Inflammatory macrophage (primary cell): ENCODE data around the gene MRRF.
A peak's percentile ranks its signal among the peaks of the same experiment; 100 is the strongest.
"Not testable (repeated sequence)": the region's sequence is repeated elsewhere in the genome, so short reads cannot be mapped to it uniquely, and the experiment has no call there.

Source experiments
- DNase-seq, 2 donors: peaks; one replicate each; pipeline ENCODE4 v3.0.0-alpha.2; 2020 to 2022

The MRRF gene

DNA sequence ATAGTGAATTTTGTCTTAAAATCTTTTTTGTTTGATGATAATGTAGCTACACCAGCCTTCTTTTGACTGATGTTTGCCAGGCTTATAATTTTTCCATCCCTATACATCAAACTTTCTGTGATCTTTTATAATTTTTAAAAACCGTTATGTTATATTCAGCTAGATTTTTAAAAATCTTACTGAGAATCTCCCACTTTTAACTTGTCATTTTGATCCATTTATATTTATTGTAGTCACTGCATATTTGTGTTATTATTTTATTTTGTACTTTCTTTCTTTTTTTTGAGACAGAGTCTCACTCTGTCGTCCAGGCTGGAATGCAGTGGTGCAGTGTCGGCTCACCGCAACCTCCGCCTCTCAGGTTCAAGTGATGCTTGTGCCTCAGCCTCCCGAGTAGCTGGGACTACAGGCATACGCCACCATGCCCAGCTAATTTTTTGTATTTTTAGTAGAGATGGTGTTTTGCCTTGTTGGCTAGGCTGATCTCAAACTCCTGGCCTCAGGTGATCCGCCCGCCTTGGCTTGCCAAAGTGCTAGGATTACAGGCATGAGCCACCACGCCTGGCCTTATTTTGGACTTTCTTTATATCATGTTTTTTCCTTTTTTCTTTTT, 12.7 kb downstream of the MRRF start:
- DNase-seq = no peak

DNA sequence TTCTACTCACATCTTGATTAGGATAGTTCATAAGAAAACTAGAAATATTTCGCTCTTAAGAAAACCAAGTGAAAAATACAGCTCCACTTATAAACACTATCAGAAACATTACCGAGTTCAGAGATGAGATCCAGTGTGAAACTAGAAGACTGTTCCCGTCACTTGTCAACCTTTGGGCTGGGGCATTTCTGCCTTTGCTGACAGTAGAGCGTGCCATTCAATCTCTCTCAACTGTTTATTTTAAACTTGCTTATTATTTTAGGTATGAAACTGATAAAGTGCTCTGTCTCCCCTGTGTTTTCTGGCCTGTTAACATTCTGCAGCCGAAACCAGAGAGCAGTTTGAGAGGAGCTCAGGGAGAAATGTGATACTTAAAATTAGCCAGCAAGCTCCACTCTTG, 16.7 kb downstream of the MRRF start:
- DNase-seq = no peak

DNA sequence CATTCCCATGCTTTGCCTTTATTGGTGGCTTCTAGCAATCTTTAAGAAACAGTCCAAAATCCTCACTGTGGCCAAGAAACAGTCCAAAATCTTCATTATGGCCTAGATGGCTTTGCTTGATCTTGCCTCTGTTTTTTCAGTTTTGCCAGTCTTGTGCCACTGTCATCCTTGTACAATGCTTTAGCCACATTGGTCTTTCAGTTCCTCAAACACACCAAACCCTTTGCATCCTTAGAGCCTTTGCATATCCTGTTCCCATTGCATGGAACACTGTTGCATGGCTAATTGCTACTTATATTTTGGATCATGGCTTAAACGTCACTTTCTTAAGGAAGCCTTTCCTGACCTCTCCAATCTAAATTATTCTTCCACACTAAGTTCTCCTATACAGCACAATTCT, 22.1 kb downstream of the MRRF start:
- DNase-seq = peak; percentile 17 to 30

DNA sequence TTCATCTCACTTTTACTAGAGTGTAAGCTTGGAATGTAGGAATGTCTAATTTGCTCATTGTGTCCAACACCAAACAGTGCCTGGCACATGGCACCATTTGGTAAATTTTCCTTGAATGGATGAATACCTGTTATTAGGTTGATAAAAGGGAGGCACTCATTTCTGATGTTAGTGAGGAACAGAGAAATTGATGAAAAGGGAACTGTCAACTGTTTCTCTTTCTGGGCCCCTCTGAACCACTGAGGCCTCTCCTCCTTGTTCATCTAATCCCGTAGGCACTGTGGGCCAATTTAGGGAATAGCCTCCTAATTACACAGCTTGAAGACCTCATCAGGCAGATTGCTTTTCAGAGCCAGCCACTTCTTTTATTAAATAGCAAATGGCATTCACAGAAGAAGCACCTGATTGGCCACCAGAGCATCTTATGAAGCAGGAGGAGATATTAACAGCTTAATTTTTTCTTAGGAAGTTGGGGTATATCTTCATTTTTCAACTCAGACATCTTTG, 22.6 kb downstream of the MRRF start:
- DNase-seq = no peak

DNA sequence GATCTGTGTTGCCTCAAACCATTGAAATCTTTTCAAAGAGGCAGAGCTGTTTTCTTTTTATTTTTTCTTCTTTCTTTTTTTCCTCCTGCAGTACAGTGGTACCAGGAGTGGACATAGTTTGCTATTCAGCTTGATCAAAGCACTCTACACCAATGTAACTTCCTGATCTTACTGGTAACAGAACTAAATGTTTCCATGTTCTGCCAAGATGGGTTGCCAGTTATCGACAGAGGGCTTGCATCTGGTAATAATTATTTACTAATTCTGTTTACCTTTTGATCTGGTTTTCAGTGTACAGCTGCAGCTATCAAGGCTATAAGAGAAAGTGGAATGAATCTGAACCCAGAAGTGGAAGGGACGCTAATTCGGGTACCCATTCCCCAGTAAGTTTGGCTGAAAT, 26.8 kb downstream of the MRRF start:
- DNase-seq = no peak

DNA sequence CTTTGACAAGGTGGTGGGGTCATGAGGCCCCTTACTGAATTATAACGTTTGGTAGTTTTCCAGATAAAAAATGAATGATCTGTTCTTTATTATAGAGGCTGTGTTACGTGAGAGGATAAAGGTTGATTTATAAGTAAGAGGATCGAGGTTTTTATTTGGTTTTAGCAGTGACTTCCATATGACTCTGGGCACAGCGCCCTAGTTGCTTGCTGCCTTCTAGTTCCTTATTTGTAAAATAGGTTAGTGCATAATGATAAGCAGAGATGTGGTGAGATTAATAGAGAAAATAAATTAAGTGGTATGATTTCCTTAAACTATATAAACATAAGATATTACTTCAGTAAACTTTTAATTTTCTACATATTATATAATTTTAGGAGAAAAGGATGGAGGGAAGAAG, 29.8 kb downstream of the MRRF start:
- no peak for DNase-seq

DNA sequence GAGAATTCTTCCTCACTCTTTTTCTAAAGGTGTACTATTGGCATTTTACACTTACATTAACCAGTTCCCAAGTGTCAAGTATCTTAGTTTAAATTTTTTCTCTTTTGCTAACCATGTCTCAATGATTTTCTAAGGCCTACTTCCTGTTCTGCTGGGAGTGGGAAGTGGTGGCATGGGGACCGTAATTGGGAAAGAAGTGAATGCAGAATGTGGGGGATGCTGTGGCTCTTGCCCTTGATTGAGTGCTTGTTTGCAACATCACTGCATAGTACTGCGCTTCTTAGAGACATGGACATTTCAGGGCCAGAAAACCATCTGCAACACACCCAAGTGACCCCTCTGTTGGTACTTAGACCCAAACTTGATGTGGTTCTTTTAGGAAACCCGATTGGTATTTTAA, 32.8 kb downstream of the MRRF start:
- peak; percentile 90 to 93 for DNase-seq

DNA sequence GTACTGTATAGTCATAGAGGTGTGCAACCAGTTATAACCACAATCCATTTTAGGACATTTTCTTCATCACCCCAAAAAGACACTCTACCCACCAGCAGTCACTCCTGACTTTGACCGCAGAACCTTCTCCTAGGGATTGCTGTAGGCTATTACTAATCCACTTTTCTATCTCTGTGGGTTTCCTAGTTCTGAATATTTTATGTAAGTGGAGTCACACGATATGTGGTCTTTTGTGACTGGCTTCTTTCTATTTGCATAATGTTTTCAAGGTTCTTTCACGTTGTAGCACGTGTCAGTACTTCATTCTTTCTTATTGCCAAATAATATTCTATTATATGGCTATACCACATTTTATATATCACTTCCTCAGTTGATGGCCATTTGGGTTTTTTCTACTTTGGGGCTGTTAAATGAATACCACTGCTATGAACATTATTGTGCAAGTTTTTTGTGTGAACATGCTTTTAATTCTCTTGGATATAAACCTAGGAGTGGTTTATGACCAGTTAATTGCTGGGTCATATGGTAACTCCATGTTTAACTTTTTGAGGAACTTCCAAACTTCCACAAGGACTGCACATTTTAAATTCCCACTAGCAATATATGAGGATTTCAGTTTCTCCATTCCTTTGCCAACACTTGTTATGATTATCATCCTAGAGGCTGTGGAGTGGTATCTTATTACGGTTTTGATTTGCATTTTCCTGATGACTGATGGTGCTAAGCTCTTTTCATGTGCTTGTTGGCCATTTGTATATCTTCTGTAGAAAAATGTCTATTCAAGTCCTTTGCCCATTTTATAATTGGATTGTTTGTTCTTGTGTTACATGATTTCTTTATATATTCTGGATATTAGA, 37.8 kb downstream of the MRRF start:
- DNase-seq = no peak

DNA sequence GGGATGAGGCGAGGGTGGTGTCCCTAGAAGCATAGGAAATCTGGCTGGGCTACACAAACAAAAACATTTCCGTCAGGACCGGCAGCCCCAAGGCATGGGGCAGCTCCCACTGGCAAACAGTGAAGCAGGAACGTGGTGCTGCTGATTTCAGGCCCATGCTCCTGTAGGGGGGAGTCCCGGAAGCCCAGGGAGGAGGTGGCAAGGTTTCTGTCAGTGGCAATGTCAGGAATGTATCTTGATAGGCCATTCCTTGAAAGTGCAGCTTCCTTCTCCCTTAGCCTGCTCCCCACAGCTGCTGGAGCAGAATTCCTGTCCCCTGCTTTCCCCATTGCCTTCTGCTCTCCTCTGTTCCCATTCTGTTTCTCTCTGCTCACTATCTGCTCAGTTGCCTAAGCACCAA, 42.4 kb downstream of the MRRF start:
- DNase-seq = no peak

DNA sequence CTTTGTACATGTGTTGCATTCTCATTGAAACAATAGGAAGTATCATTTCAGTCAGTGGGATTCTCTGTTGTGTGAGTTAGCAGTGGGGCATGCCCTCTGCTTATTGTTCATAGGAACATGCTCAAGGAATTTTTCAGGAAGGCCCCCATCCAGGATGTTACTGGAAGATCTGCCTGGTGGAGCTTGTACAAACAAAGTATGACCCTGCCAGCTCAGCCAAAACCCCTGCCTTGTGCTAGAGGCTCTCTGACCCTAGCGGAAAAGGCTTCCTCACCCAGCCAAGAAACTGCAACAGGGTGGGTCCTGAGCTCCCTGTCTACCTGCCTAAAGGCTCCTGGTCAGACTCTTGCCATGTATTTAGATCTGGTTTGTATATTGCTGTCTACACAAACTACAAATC, 43.2 kb downstream of the MRRF start:
- DNase-seq = no peak

DNA sequence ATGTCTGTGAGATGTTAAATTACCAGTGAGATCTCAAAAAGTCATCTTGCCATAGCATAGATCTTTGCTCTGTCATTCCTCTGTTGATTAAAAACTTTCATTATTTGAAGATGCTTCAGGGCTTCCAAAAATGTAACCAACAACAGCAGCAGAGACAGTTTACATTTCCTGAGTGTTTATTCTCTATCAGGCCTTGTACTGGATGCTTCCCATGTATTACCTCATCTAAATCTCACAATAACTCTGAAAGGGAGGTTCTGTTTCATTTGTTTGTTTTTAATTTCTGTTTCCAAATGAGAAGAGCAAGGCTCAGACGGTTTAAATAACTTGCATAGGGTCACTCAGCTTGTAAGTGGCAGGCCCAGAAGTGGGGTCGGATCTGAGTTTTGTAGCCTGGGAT, 45.2 kb downstream of the MRRF start:
- no peak for DNase-seq

DNA sequence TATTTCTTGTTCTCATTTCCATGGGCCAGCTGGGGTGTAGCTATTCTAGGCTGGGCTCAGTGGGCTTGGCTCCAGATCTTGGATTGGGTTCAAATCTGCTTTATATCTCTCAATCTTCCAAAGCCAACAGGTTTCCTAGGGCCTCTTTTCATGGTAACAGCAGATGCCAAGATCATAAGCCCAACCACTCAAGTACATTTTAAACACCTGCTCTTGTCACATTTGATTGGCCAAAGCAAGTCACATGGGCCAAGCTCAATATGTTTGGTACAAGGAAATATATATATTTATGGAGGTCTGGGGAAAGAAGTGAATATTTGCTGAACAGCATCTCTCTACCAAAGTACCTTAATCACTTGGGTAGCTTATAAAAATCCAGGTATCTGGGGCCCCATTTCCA, 49.5 kb downstream of the MRRF start:
- DNase-seq = no peak

DNA sequence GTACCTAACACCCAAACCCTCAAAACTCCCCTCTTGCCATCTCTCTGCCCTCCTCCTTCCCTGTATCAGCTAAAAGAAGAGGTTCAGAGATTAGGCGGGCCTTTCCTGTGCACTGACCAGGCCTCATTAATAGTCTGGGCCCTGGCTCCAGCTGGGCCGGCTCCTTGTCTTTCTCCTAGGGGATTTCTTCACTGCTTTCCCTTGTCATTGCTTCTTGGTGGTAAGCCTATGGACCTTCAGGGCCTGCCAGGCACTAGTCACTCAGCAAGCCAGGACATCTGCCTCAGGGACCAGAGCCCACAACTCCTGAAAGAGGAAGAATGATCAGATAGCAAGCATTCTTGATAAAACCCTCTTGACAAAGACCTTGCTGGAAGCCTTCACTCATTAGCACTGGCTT, 50.9 kb downstream of the MRRF start:
- DNase-seq = no peak

DNA sequence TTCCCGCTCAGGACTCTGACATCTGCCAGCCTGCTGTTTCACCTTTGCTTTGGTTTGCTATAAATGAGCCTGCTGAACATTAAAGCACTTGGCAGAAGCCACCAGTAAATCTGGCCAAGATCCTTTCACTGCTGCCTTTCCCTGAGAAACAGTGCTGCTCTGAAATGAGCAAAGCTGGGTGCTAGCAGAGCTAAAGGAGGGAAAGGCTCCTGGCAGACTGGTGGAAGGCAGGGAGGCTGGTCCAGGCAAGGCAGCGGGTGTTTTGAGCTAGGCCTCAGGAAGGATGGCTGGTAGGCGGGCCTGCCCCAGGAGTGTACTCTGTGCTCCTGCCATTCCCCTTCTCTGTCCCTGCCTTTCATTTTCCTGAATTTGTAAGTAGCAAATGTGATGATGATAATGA, 53.6 kb downstream of the MRRF start:
- DNase-seq = no peak

DNA sequence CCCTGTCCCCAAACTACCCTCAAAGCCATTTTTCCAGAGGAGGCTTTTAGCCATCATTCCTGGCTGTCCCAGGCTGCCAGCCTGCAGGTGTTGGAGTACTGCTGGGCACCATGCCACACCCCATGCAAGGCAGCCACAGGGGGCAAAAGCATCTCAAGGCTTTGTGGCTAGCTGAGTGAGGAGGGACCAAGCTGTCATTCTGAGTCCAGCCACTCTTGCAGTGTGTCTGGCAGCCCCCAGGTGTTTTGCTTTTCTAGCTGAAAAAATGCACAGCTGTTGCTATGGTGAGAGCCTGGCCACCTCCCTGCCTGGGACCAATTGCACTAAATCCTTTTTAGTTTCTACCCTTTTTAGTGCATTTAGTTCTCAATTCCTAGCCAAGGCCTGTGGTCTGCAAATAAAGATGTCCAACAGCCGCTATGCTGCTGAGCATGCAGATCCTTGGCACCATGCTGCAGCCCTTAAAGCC, 55.8 kb downstream of the MRRF start:
- DNase-seq = no peak

DNA sequence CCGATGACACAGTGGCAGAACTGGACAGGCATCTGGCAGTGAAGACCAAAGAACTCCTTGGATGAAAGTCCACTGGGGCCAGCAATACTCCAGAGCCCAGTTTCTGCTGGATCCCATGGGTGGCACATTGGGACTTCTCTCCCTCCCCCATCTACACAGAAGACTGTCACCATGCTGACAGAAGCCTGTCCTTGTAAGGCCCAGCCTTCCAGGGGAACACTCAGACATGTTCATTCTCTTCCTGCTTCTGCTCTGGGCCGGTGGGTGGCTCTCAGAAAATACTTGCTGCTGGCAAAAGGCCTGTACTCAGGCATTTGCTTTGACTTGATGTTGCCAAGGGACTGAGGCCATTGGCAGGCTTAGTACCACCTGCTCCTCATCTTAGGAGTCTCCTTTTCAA, 57.9 kb downstream of the MRRF start:
- DNase-seq = no peak

DNA sequence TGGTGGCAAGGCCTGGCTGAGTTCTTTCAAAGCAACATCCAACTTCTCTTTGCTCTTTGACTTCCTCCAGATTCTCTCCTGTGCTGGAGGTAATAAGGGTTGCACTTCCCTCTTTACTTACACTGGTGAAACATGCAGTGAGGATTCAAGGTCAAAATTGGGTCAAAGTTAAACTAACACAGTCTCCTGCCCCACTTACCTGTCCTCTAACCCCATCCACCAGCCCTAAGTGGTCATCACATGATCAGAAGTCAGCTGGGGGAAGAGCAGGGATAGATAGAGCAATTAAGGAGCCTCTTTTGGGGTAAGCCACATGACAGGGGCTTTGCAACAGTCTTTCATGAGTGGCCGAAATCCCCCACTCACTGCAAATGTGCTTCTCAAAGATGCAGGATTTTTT, 60.0 kb downstream of the MRRF start:
- not testable (repeated sequence) for DNase-seq

DNA sequence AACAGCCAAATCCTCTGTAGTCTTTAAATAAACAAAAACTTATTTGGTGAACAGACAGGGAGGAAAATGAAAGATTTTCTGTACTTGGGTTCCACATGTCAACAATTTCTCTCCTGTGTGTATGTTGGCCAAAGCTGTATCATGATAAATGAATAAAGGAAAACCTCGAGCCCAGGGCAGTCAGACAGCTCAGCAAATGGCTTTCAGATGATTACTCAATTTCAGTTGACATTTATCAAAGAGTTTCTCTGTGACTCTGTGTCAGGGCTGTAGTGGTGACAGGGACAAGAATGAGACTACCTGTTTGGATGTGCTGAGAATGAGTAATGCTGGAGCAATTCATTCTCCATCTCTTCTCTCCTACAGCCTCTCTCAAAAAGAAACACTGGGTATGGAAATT, 60.4 kb downstream of the MRRF start:
- no peak for DNase-seq

DNA sequence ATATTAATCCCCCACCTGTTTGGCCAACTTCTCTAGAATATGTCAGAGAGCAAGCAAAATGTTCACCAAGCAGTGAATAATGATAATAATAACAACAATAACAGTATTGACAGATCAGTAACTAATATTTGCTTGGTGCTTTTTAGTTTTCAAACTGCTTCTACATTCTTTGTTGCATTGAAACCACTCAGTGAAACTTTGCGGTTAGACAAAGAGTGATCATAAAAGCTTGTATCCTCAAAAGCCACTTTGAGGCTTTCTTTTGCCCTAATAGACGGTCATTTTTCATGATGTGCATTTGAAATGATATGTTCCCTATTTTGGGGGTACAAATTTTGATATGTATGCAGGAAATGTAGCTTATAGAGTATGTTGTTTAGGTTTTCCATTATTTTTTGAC, 62.5 kb downstream of the MRRF start:
- no peak for DNase-seq

DNA sequence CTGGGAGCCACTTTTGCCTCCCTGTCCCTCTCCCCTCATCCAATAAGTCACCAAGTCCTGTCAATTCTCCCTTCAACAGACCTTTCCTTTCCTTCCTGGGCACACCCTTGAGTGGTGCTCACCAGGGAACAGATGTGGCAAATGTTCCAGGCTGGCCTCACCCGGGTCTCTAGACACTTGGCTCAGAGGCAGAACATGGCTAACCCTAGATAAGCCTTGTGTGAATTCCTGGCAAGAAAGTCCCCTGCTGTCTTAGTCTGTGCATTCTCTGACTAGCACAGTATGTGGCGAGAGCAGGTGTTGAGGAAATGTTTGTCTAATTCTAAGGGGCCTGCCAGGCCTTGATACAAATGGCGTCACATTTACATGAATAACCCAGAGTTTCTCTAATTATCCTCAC, 64.9 kb downstream of the MRRF start:
- DNase-seq = no peak

DNA sequence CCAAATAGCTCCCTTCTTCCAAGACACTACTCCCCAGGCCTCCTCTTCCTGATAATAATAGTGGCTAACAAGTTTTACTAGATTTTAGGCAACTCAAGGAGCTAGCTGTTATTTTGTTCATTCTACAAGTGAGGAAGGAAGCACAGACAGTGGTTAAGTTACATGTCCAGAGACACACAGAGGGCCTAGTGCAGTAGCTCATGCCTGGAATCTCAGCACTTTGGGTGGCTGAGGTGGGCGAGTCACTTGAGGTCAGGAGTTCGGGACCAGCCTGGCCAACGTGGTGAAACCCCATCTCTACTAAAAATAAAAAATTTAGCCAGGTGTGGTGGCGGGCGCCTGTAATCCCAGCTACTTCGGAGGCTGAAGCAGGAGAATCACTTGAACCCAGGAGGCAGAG, 65.8 kb downstream of the MRRF start:
- not testable (repeated sequence) for DNase-seq

DNA sequence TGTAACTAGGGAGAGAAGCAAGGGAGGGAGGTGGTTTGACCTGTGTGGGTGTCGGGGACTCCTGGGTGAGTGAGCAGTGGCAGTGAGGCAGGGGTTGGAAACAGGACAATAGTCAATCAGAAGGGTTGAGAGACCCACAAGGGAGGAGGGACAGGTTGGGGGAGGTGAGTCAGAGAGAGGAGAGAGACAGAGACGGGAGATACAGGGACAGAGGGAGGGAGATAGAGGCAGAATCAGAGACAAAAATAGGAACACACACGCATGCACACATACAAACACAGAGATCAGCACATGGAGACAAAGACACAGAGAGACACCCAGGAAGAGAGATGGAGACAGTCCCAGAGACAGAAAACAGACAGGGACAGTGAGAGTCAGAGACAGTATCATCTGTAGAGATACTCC, 66.8 kb downstream of the MRRF start:
- DNase-seq = no peak

DNA sequence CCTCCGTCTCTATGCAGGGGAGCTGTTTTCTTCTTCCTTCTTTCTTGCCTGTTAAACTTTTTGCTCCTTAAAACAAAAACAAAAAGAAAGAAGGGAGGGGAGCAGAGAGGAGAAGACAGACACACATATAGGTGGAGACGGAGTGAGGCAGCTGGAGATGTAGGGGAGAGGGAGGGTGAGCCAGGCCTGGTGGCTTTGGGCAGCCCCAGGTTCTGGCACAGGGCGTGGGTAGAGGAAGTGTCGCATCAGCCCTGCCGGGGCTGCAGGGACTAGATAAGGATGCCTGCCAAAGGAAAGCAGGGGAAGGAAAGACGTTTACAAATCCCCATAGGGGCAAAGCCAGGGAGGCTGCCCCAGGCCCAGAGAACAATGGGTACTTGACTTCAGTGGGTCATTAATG, 67.4 kb downstream of the MRRF start:
- no peak for DNase-seq

DNA sequence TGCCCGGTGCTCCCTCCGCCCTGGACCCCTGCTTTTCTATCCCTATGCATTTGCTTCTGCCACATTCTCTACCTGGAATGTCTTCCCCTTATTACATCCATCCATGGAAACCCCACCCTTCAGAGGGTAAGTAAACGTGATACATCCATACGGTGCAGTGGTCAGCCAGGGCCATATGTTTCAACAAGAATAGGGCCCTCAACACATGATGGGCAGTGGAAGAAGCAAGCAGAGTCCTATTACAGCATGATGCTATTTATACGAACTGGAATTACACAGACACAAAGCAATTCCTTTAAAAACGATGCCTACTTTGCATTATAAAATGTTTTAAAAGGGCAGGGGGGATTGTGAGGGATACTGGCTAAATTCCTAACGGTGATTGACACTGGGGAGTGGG, 68.0 kb downstream of the MRRF start:
- DNase-seq = no peak
